HEK293 (cell line): ENCODE measurements around the gene AZIN2.

Experiments used
- BCL6B ChIP-seq: fragments of 450-650 bp; formaldehyde crosslinking; IDR thresholded peaks from 2 replicates; pipeline ENCODE4 v1.5.1; 2017; ENCODE audit warnings: missing biosample characterization, missing genetic modification characterization
- GFI1B ChIP-seq: fragments of 450-650 bp; formaldehyde crosslinking; IDR thresholded peaks from 2 replicates; pipeline ENCODE4 v1.5.1; 2016; ENCODE audit warnings: missing biosample characterization, missing genetic modification characterization
- GLIS1 ChIP-seq: fragments of 450-650 bp; formaldehyde crosslinking; IDR thresholded peaks from 2 replicates; pipeline ENCODE4 v1.5.1; 2016; ENCODE audit warnings: missing biosample characterization, missing genetic modification characterization
- HOXA7 ChIP-seq: sonication (generic); formaldehyde crosslinking; IDR thresholded peaks from 2 replicates; pipeline ENCODE4 v1.8.1; 2022; ENCODE audit warnings: missing genetic modification reagents, borderline replicate concordance
- HOXD13 ChIP-seq: sonication (generic); formaldehyde crosslinking; IDR thresholded peaks from 2 replicates; pipeline ENCODE4 v1.8.0; 2022; ENCODE audit warnings: missing genetic modification reagents, borderline replicate concordance
- INSM2 ChIP-seq: fragments of 450-650 bp; formaldehyde crosslinking; IDR thresholded peaks from 2 replicates; pipeline ENCODE4 v1.5.1; 2016; ENCODE audit warnings: missing biosample characterization, missing genetic modification characterization
- MYNN ChIP-seq: fragments of 450-650 bp; formaldehyde crosslinking; IDR thresholded peaks from 2 replicates; pipeline ENCODE4 v1.5.1; 2016; ENCODE audit warnings: missing biosample characterization, missing genetic modification characterization, borderline replicate concordance
- PBX3 ChIP-seq: sonication (generic); formaldehyde crosslinking; IDR thresholded peaks from 2 replicates; pipeline ENCODE4 v1.8.1; 2022; ENCODE audit warnings: mild to moderate bottlenecking, moderate library complexity, missing genetic modification reagents
- PRDM2 ChIP-seq: fragments of 450-650 bp; formaldehyde crosslinking; IDR thresholded peaks from 2 replicates; pipeline ENCODE4 v1.5.1; 2016; ENCODE audit warnings: missing biosample characterization, missing genetic modification characterization, borderline replicate concordance
- REPIN1 ChIP-seq: fragments of 450-650 bp; formaldehyde crosslinking; IDR thresholded peaks from 2 replicates; pipeline ENCODE4 v1.5.1; 2017; ENCODE audit warnings: missing biosample characterization, missing genetic modification characterization, low read depth
- SCRT1 ChIP-seq: fragments of 450-650 bp; formaldehyde crosslinking; IDR thresholded peaks from 2 replicates; pipeline ENCODE4 v1.5.1; 2016; ENCODE audit warnings: missing biosample characterization, missing genetic modification characterization, borderline replicate concordance
- YY1 ChIP-seq: fragments of 450-650 bp; formaldehyde crosslinking; IDR thresholded peaks from 2 replicates; pipeline ENCODE4 v1.5.1; 2018; ENCODE audit warnings: missing biosample characterization, missing genetic modification characterization
- ZBTB10 ChIP-seq: fragments of 450-650 bp; formaldehyde crosslinking; IDR thresholded peaks from 2 replicates; pipeline ENCODE4 v1.5.1; 2016; ENCODE audit warnings: missing biosample characterization, missing genetic modification characterization
- ZEB2 ChIP-seq: fragments of 450-650 bp; formaldehyde crosslinking; IDR thresholded peaks from 2 replicates; pipeline ENCODE4 v1.5.1; 2016; ENCODE audit warnings: missing biosample characterization, missing genetic modification characterization
- ZFP3 ChIP-seq: fragments of 450-650 bp; formaldehyde crosslinking; IDR thresholded peaks from 2 replicates; pipeline ENCODE4 v1.5.1; 2016; ENCODE audit warnings: low read depth, missing biosample characterization, missing genetic modification characterization
- ZNF10 ChIP-seq: fragments of 450-650 bp; formaldehyde crosslinking; IDR thresholded peaks from 2 replicates; pipeline ENCODE4 v1.5.1; 2017; ENCODE audit warnings: missing biosample characterization, missing genetic modification characterization
- ZNF19 ChIP-seq: fragments of 450-650 bp; formaldehyde crosslinking; IDR thresholded peaks from 2 replicates; pipeline ENCODE4; 2016; ENCODE audit warnings: missing biosample characterization, missing genetic modification characterization, low read depth
- ZNF214 ChIP-seq: fragments of 450-650 bp; formaldehyde crosslinking; IDR thresholded peaks from 2 replicates; pipeline ENCODE4 v1.5.1; 2017; ENCODE audit warnings: missing biosample characterization, mild to moderate bottlenecking, missing genetic modification characterization, borderline replicate concordance
- ZNF335 ChIP-seq: fragments of 450-650 bp; formaldehyde crosslinking; conservative IDR thresholded peaks from 2 replicates; pipeline ENCODE4 v1.5.1; 2016; ENCODE audit warnings: missing biosample characterization, missing genetic modification characterization
- ZNF501 ChIP-seq: fragments of 450-650 bp; formaldehyde crosslinking; IDR thresholded peaks from 2 replicates; pipeline ENCODE4 v1.5.1; 2016; ENCODE audit warnings: missing biosample characterization, missing genetic modification characterization
- ZNF530 ChIP-seq: fragments of 450-650 bp; formaldehyde crosslinking; IDR thresholded peaks from 2 replicates; pipeline ENCODE4 v1.5.1; 2016; ENCODE audit warnings: low read depth, missing biosample characterization, missing genetic modification characterization
- ZNF544 ChIP-seq: fragments of 450-650 bp; formaldehyde crosslinking; IDR thresholded peaks from 2 replicates; pipeline ENCODE4 v1.5.0; 2017; ENCODE audit warnings: missing biosample characterization, missing genetic modification characterization
- ZNF571 ChIP-seq: fragments of 450-650 bp; formaldehyde crosslinking; IDR thresholded peaks from 2 replicates; pipeline ENCODE4 v1.5.0; 2017; ENCODE audit warnings: missing biosample characterization, missing genetic modification characterization
- ZNF585B ChIP-seq: fragments of 450-650 bp; formaldehyde crosslinking; IDR thresholded peaks from 2 replicates; pipeline ENCODE4 v1.5.1; 2016; ENCODE audit warnings: missing biosample characterization, missing genetic modification characterization
- ZNF776 ChIP-seq: fragments of 450-650 bp; formaldehyde crosslinking; IDR thresholded peaks from 2 replicates; pipeline ENCODE4 v1.5.0; 2017; ENCODE audit warnings: missing biosample characterization, missing genetic modification characterization, borderline replicate concordance
- TF ChIP-seq, protein P1 (sequence below): fragments of 450-650 bp; formaldehyde crosslinking; IDR thresholded peaks from 2 replicates; pipeline ENCODE4 v1.5.1; 2016; ENCODE audit warnings: missing biosample characterization, missing genetic modification characterization

AZIN2 gene

DNA sequence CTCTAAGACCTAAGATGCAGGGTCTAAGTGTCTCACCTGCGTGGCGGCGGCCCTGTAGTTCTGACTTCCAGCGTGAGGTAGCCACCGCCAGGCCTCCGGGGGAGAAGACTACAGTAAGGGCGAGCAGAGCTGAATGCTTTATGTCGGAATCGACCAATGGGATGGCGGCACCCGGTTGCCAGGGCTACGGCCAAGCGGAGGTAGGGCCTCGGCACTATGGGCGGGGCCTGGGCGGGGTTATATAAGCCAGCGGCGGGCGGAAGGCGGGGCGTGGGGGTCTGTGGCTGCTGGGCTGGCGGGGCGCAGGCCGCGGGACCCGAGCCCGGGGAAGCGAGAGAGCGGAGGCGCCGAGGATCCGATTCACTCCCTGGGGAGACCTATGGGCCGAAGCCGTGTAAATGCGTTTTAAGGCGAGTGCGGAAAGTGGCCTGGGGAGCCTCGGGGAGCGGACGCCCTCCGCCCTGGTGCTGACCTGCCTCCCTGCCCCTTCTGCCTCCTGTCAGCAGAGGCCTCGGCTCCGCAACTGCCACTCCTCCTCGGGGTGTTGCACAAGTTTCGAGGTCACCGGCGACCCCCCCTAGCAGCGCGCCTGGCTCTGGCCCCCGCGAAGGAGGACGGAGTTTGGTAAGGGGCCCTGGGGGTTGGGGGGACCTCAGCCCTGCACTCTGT, at the start of gene AZIN2 (continued):
- TF ChIP-seq, protein P1, sequence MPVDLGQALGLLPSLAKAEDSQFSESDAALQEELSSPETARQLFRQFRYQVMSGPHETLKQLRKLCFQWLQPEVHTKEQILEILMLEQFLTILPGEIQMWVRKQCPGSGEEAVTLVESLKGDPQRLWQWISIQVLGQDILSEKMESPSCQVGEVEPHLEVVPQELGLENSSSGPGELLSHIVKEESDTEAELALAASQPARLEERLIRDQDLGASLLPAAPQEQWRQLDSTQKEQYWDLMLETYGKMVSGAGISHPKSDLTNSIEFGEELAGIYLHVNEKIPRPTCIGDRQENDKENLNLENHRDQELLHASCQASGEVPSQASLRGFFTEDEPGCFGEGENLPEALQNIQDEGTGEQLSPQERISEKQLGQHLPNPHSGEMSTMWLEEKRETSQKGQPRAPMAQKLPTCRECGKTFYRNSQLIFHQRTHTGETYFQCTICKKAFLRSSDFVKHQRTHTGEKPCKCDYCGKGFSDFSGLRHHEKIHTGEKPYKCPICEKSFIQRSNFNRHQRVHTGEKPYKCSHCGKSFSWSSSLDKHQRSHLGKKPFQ (tag by site-specific recombination), result no peak
- no peak for TF ChIP-seq HOXA7 (CRISPR knock-in tag)
- TF ChIP-seq REPIN1 (tag by site-specific recombination), result no peak
- TF ChIP-seq ZNF335, result peak; percentile 27
- TF ChIP-seq ZNF776 (tag by site-specific recombination), result no peak
- no peak for TF ChIP-seq ZNF10
- TF ChIP-seq ZNF501 (tag by site-specific recombination), result no peak
- no peak for TF ChIP-seq ZNF530
- TF ChIP-seq GLIS1, result peak; percentile 56; the same call in 1 of the 2 replicates
- no peak for TF ChIP-seq SCRT1 (tag by site-specific recombination)
- TF ChIP-seq ZNF19, result no peak
- TF ChIP-seq INSM2, result no peak
- no peak for TF ChIP-seq ZNF585B
- TF ChIP-seq HOXD13 (CRISPR knock-in tag), result no peak
- TF ChIP-seq YY1 (tag by site-specific recombination), result no peak
- TF ChIP-seq BCL6B, result no peak
- TF ChIP-seq MYNN (tag by site-specific recombination), result no peak
- TF ChIP-seq PBX3, result peak; percentile 94; the same call in 1 of the 2 replicates
- no peak for TF ChIP-seq ZEB2
- no peak for TF ChIP-seq PRDM2
- TF ChIP-seq ZNF544 (tag by site-specific recombination), result no peak
- no peak for TF ChIP-seq ZNF214 (tag by site-specific recombination)
- TF ChIP-seq ZFP3 (tag by site-specific recombination), result no peak
- no peak for TF ChIP-seq ZNF571 (tag by site-specific recombination)
- no peak for TF ChIP-seq GFI1B (tag by site-specific recombination)
- TF ChIP-seq ZBTB10 (tag by site-specific recombination), result peak; percentile 80
